HepG2 (cell line): Measurements from ENCODE around the gene STX1B. TPM values are rescaled to one million over a fixed set of nuclear protein-coding genes. Genes with fewer than 3 reads are reported as not detected.
A peak's percentile ranks its signal among the peaks of the same experiment; 100 is the strongest.

ENCODE experiments used
- FOXM1 ChIP-seq: sonication (generic); formaldehyde crosslinking; IDR thresholded peaks from 2 replicates; pipeline ENCODE4 v1.5.0; 2020; ENCODE audit warnings: missing genetic modification reagents
- HOXA9 ChIP-seq: sonication (generic); formaldehyde crosslinking; IDR thresholded peaks from 2 replicates; pipeline ENCODE4 v1.8.1; 2022; ENCODE audit warnings: missing genetic modification reagents, mild to moderate bottlenecking, moderate library complexity, borderline replicate concordance
- NCOA2 ChIP-seq: sonication (generic); formaldehyde crosslinking; IDR thresholded peaks from 2 replicates; pipeline ENCODE4 v1.8.0; 2022; ENCODE audit warnings: inconsistent platforms
- NCOR1 ChIP-seq: fragments of 200-600 bp; sonication (generic); IDR thresholded peaks from 2 replicates; pipeline ENCODE4 v1.7.0; 2017; ENCODE audit warnings: antibody characterized with exemption, low read length, borderline replicate concordance
- ONECUT2 ChIP-seq: sonication (generic); formaldehyde crosslinking; IDR thresholded peaks from 2 replicates; pipeline ENCODE4 v1.4.0; 2020; ENCODE audit warnings: missing genetic modification reagents
- RARG ChIP-seq: sonication (generic); formaldehyde crosslinking; IDR thresholded peaks from 2 replicates; pipeline ENCODE4 v1.4.0; 2020; ENCODE audit warnings: low read depth, mild to moderate bottlenecking, missing genetic modification reagents
- RERE ChIP-seq: IDR thresholded peaks from 2 replicates; pipeline ENCODE4 v1.6.1; 2016; ENCODE audit warnings: low read depth, missing genetic modification reagents, missing compliant biosample characterization
- SNAPC2 ChIP-seq: sonication (generic); formaldehyde crosslinking; IDR thresholded peaks from 2 replicates; pipeline ENCODE4 v1.8.1; 2022; ENCODE audit warnings: mild to moderate bottlenecking, missing genetic modification reagents
- ZBTB49 ChIP-seq: sonication (generic); formaldehyde crosslinking; IDR thresholded peaks from 2 replicates; pipeline ENCODE4 v1.4.0; 2020; ENCODE audit warnings: missing genetic modification reagents, borderline replicate concordance
- ZFP91 ChIP-seq: sonication (generic); formaldehyde crosslinking; IDR thresholded peaks from 2 replicates; pipeline ENCODE4 v1.9.0; 2022; ENCODE audit warnings: missing genetic modification reagents, mild to moderate bottlenecking, borderline replicate concordance
- ZNF510 ChIP-seq: sonication (generic); formaldehyde crosslinking; IDR thresholded peaks from 2 replicates; pipeline ENCODE4 v1.4.0; 2020; ENCODE audit warnings: low read depth, mild to moderate bottlenecking, missing genetic modification reagents
- ZNF740 ChIP-seq: sonication (generic); formaldehyde crosslinking; IDR thresholded peaks from 2 replicates; pipeline ENCODE4 v1.4.0; 2020; ENCODE audit warnings: missing genetic modification reagents
- ZNF770 ChIP-seq: sonication (generic); formaldehyde crosslinking; IDR thresholded peaks from 2 replicates; pipeline ENCODE4 v1.5.0; 2020; ENCODE audit warnings: mild to moderate bottlenecking, missing genetic modification reagents
- ZNF773 ChIP-seq: sonication (generic); formaldehyde crosslinking; IDR thresholded peaks from 2 replicates; pipeline ENCODE4 v1.4.0; 2020; ENCODE audit warnings: missing genetic modification reagents, borderline replicate concordance
- ZNF850 ChIP-seq: sonication (generic); formaldehyde crosslinking; conservative IDR thresholded peaks from 2 replicates; pipeline ENCODE4 v1.9.0; 2021; ENCODE audit warnings: mild to moderate bottlenecking, missing genetic modification reagents
- polyA plus RNA-seq, 8 experiments: library from polyadenylated mRNA; depleted of rRNA in 3 of 8; stranded (reverse) in 7 of 8; unstranded in 1 of 8; fragments of >200 nt; fragmentation: Illumina TruSeq in 4 of 8; extraction: Trizol in 4 of 8; gene quantifications; 2 replicates each; pipeline versions ENCODE4 v1.2.1 to v1.2.3, GENCODE V29; 2011 to 2016; ENCODE audit warnings: low read depth in 4 of 8, missing spikeins in 1 of 8, mixed read lengths in 1 of 8; ENCODE audit not compliant: insufficient read depth in 1 of 8
- total RNA-seq, 5 experiments: library from RNA; depleted of rRNA; stranded (reverse); fragments of >200 nt; fragmentation: Illumina TruSeq; extraction: Trizol; gene quantifications; 2 replicates each; pipeline ENCODE4 v1.2.3, GENCODE V29; 2016; ENCODE audit warnings: low read depth in 1 of 5

The STX1B gene
- total and polyA plus RNA-seq, 2 of the 13 experiments (the other 11 are each of a cell fraction or from before 2014, with no cell fraction given) = 2.1 to 3.0 TPM

- no peak for TF ChIP-seq RARG (CRISPR knock-in tag)
- 0 out of 2 replicates have a peak, but pooled peaks have one; percentile 44 for TF ChIP-seq HOXA9 (CRISPR knock-in tag)
- TF ChIP-seq ZFP91 (CRISPR knock-in tag) = peak; percentile 90
- TF ChIP-seq ZNF770 = peak; percentile 65; the same call in 1 of the 2 replicates
- no peak for TF ChIP-seq NCOR1
- 0 out of 2 replicates have a peak, but pooled peaks have one; percentile 33 for TF ChIP-seq NCOA2 (CRISPR knock-in tag)
- no peak; the same call in 1 of the 2 replicates for TF ChIP-seq SNAPC2 (CRISPR knock-in tag)
- no peak for TF ChIP-seq ZNF510 (CRISPR knock-in tag)
- TF ChIP-seq ONECUT2 (CRISPR knock-in tag) = peak; percentile 54; the same call in 1 of the 2 replicates
- no peak for TF ChIP-seq ZBTB49 (CRISPR knock-in tag)
- TF ChIP-seq FOXM1 = no peak
- TF ChIP-seq ZNF773 (CRISPR knock-in tag) = no peak; the same call in 1 of the 2 replicates
- TF ChIP-seq RERE (CRISPR knock-in tag) = no peak
- TF ChIP-seq ZNF850 (CRISPR knock-in tag) = 0 out of 2 replicates have a peak, but pooled peaks have one; percentile 79
- peak; percentile 79; the same call in 1 of the 2 replicates for TF ChIP-seq ZNF740
Observed at GRCh38 chr16:30996985-30997724, 13.3 kb downstream of the STX1B start (continued).
